IMR-90 (cell line): ENCODE results near the gene PPP3R2. TPM values are rescaled to one million over a fixed set of nuclear protein-coding genes. Genes with fewer than 3 reads are reported as not detected.

Source experiments
- ATAC-seq: fragments of 200-7000 bp; cut with Tn5 transposase; 2 replicates; pipeline ENCODE4 v1.9.1; 2020; ENCODE audit warnings: low read depth, mild to moderate bottlenecking, moderate library complexity
- BruUV-seq: library from RNA; stranded (reverse); fragments of 400-500 nt; replicated peaks from 2 replicates; lab custom pipeline; 2021; lab: Mats Ljungman, UMichigan
- CTCF ChIA-PET: fragments of 300-600 bp; formaldehyde crosslinking; extraction: SDS; loops from one replicate; lab custom pipeline; 2021; ENCODE audit warnings: antibody characterized with exemption; lab: Yijun Ruan, JAX
- POLR2A ChIA-PET: fragments of 300-600 bp; sonication (Branson Sonifier 250); formaldehyde crosslinking; loops from one replicate; lab custom pipeline; 2022; ENCODE audit warnings: antibody characterized with exemption; ENCODE audit not compliant: unreplicated experiment; lab: Charles Lee
- DNase-seq: peaks from one replicate; pipeline ENCODE4 v3.0.0; 2013
- H2AFZ ChIP-seq: replicated peaks from 2 replicates; pipeline ENCODE3; 2013; ENCODE audit warnings: low read length, mild to moderate bottlenecking; ENCODE audit not compliant: poor library complexity
- H2AK5ac ChIP-seq: 2 replicates; pipeline ENCODE4 v1.6.1; 2013; ENCODE audit warnings: low read depth, low read length, inconsistent platforms
- H2AK9ac ChIP-seq: replicated peaks from 2 replicates; pipeline ENCODE3; 2013; ENCODE audit warnings: mild to moderate bottlenecking, low read depth, low read length, moderate library complexity; ENCODE audit not compliant: poor library complexity
- H2BK120ac ChIP-seq: 2 replicates; pipeline ENCODE4 v1.6.1; 2013; ENCODE audit warnings: low read depth, low read length, inconsistent platforms
- H2BK15ac ChIP-seq: 3 replicates; pipeline ENCODE4 v1.6.1; 2013; ENCODE audit warnings: low read depth, low read length, inconsistent platforms
- H2BK20ac ChIP-seq: 2 replicates; pipeline ENCODE4 v1.6.1; 2013; ENCODE audit warnings: low read depth, mild to moderate bottlenecking, inconsistent platforms, low read length, moderate library complexity
- H2BK5ac ChIP-seq: 2 replicates; pipeline ENCODE4 v1.6.1; 2013; ENCODE audit warnings: mild to moderate bottlenecking, low read depth, low read length, inconsistent platforms; ENCODE audit not compliant: poor library complexity, severe bottlenecking
- H3K14ac ChIP-seq: replicated peaks from 2 replicates; pipeline ENCODE4 v1.6.1; 2013; ENCODE audit warnings: low read depth, low read length, inconsistent platforms
- H3K18ac ChIP-seq: 2 replicates; pipeline ENCODE4 v1.6.1; 2013; ENCODE audit warnings: low read depth, low read length, control low read depth
- H3K23ac ChIP-seq: 2 replicates; pipeline ENCODE4 v1.6.1; 2013; ENCODE audit warnings: low read depth, low read length, inconsistent platforms
- H3K27ac ChIP-seq: 2 replicates; pipeline ENCODE4 v1.5.1; 2013; ENCODE audit warnings: mild to moderate bottlenecking, control low read depth, low read length; ENCODE audit not compliant: insufficient read depth
- H3K27me3 ChIP-seq: 2 replicates; pipeline ENCODE4 v1.6.1; 2013; ENCODE audit warnings: low read length; ENCODE audit not compliant: control insufficient read depth, insufficient read depth
- H3K36me3 ChIP-seq: 2 replicates; pipeline ENCODE4 v1.6.1; 2013; ENCODE audit warnings: low read length, mixed read lengths; ENCODE audit not compliant: control insufficient read depth, insufficient read depth
- H3K4ac ChIP-seq: 2 replicates; pipeline ENCODE4 v1.6.1; 2013; ENCODE audit warnings: low read depth, low read length, inconsistent platforms
- H3K4me1 ChIP-seq: 2 replicates; pipeline ENCODE4 v1.6.1; 2013; ENCODE audit warnings: low read length, mixed read lengths; ENCODE audit not compliant: control insufficient read depth, insufficient read depth
- H3K4me2 ChIP-seq: 2 replicates; pipeline ENCODE4 v1.6.1; 2013; ENCODE audit warnings: low read depth, mild to moderate bottlenecking, control low read depth, low read length, moderate library complexity
- H3K4me3 ChIP-seq: 2 replicates; pipeline ENCODE4 v1.5.1; 2013; ENCODE audit warnings: low read depth, mild to moderate bottlenecking, control low read depth, low read length, moderate library complexity; ENCODE audit not compliant: insufficient read depth
- H3K56ac ChIP-seq: 2 replicates; pipeline ENCODE4 v1.6.1; 2013; ENCODE audit warnings: low read length, inconsistent platforms; ENCODE audit not compliant: insufficient read depth; ENCODE audit errors: extremely low read depth
- H3K79me1 ChIP-seq, 2 experiments: 2 replicates each; pipeline ENCODE4 v1.6.1; 2013; ENCODE audit warnings: low read length in 2 of 2, inconsistent platforms in 1 of 2, low read depth in 1 of 2
- H3K9ac ChIP-seq: 2 replicates; pipeline ENCODE4 v1.6.1; 2013; ENCODE audit warnings: low read depth, low read length, control low read depth
- H3K9me1 ChIP-seq: 2 replicates; pipeline ENCODE4 v1.6.1; 2013; ENCODE audit warnings: low read length, inconsistent platforms; ENCODE audit not compliant: insufficient read depth
- H3K9me3 ChIP-seq: 2 replicates; pipeline ENCODE4 v1.6.1; 2013; ENCODE audit warnings: low read length; ENCODE audit not compliant: control insufficient read depth, insufficient read depth
- H4K20me1 ChIP-seq: 2 replicates; pipeline ENCODE4 v1.6.1; 2013; ENCODE audit warnings: low read length, inconsistent platforms; ENCODE audit not compliant: insufficient read depth
- H4K5ac ChIP-seq: 2 replicates; pipeline ENCODE4 v1.6.1; 2013; ENCODE audit warnings: mild to moderate bottlenecking, low read depth, low read length, control low read depth
- H4K8ac ChIP-seq, 2 experiments: 2 replicates each; pipeline ENCODE4 v1.6.1; 2013; ENCODE audit warnings: low read depth in 2 of 2, low read length in 2 of 2, control low read depth in 1 of 2, inconsistent platforms in 1 of 2
- H4K91ac ChIP-seq: 2 replicates; pipeline ENCODE4 v1.6.1; 2013; ENCODE audit warnings: low read depth, low read length, inconsistent platforms; ENCODE audit not compliant: insufficient read depth
- BHLHE40 ChIP-seq: fragments of 150-350 bp; IDR thresholded peaks from 2 replicates; pipeline ENCODE4 v1.6.1; 2016; ENCODE audit warnings: mild to moderate bottlenecking, low read depth, low read length
- CEBPB ChIP-seq: IDR thresholded peaks from 2 replicates; pipeline ENCODE4 v1.6.1; 2012; ENCODE audit warnings: low read depth, low read length, improper control_type of control experiment
- CHD1 ChIP-seq: IDR thresholded peaks from 2 replicates; pipeline ENCODE4 v1.6.1; 2012; ENCODE audit warnings: low read depth, low read length, improper control_type of control experiment
- CTCF ChIP-seq: conservative IDR thresholded peaks from 2 replicates; pipeline ENCODE4 v1.5.1; 2012; ENCODE audit warnings: mild to moderate bottlenecking, low read depth, low read length, improper control_type of control experiment
- ELK1 ChIP-seq: fragments of 150-350 bp; IDR thresholded peaks from 2 replicates; pipeline ENCODE4 v1.6.1; 2016; ENCODE audit warnings: low read depth, mild to moderate bottlenecking, low read length, moderate library complexity, borderline replicate concordance
- FOS ChIP-seq: fragments of 150-350 bp; IDR thresholded peaks from 2 replicates; pipeline ENCODE4 v1.6.1; 2016; ENCODE audit warnings: low read depth, low read length
- MAZ ChIP-seq: IDR thresholded peaks from 2 replicates; pipeline ENCODE4 v1.6.1; 2012; ENCODE audit warnings: low read depth, mild to moderate bottlenecking, low read length, improper control_type of control experiment, moderate library complexity, borderline replicate concordance
- MXI1 ChIP-seq: IDR thresholded peaks from 2 replicates; pipeline ENCODE4 v1.6.1; 2012; ENCODE audit warnings: low read depth, mild to moderate bottlenecking, low read length, moderate library complexity, borderline replicate concordance
- NFE2L2 ChIP-seq: fragments of 150-350 bp; IDR thresholded peaks from 2 replicates; pipeline ENCODE4 v1.6.1; 2016; ENCODE audit warnings: low read depth, mild to moderate bottlenecking, low read length
- POLR2A ChIP-seq: IDR thresholded peaks from 2 replicates; pipeline ENCODE4 v1.6.1; 2012; ENCODE audit warnings: mild to moderate bottlenecking, low read depth, low read length
- RAD21 ChIP-seq: IDR thresholded peaks from 2 replicates; pipeline ENCODE4 v1.6.1; 2012; ENCODE audit warnings: low read length, improper control_type of control experiment
- RCOR1 ChIP-seq: IDR thresholded peaks from 2 replicates; pipeline ENCODE4 v1.6.1; 2012; ENCODE audit warnings: mild to moderate bottlenecking, low read length, improper control_type of control experiment; ENCODE audit not compliant: insufficient replicate concordance
- RFX5 ChIP-seq: IDR thresholded peaks from 2 replicates; pipeline ENCODE4 v1.8.0; 2012; ENCODE audit warnings: low read depth, mild to moderate bottlenecking, low read length, moderate library complexity
- SMC3 ChIP-seq: fragments of 150-350 bp; IDR thresholded peaks from 2 replicates; pipeline ENCODE4 v1.6.1; 2016; ENCODE audit warnings: low read depth, mild to moderate bottlenecking, antibody characterized with exemption, low read length, moderate library complexity
- USF2 ChIP-seq: fragments of 150-350 bp; IDR thresholded peaks from 2 replicates; pipeline ENCODE4 v1.6.1; 2017; ENCODE audit warnings: mild to moderate bottlenecking, antibody characterized with exemption, low read length, low read depth
- WGBS, 2 experiments: methylation state at CpG; one replicate each; pipeline versions ENCODE4 v1.1.5 to v1.1.7; 2013; ENCODE audit warnings: missing lambda C conversion rate in 2 of 2; ENCODE audit not compliant: insufficient read length in 1 of 2; ENCODE audit errors: extremely low coverage in 2 of 2; 5-methylcytosine and 5-hydroxymethylcytosine counted together
- dilution Hi-C: fragments of 300-500 bp; cut with HindIII; formaldehyde crosslinking; loops from one replicate; pipeline ENCODE4 v1.14.3; 2018; ENCODE audit warnings: low sequenced_read_pairs; ENCODE audit not compliant: unreplicated experiment
- in situ Hi-C: fragments of 300-500 bp; cut with MboI; formaldehyde crosslinking; loops from 3 replicates; pipeline ENCODE4 v1.14.3; 2019; ENCODE audit warnings: low sequenced_read_pairs, inconsistent platforms, mixed read lengths
- intact Hi-C: fragments of 100-400 bp; cut with micrococcal nuclease; formaldehyde crosslinking; loops from 2 replicates; pipeline ENCODE4 v1.10.0; 2022
- polyA plus RNA-seq, 3 experiments: library from polyadenylated mRNA; depleted of rRNA; stranded (reverse); fragments of >200 nt; gene quantifications; 2 replicates each; pipeline ENCODE4 v1.2.3, GENCODE V29; 2012; ENCODE audit warnings: low replicate concordance in 1 of 3
- total RNA-seq: library from RNA; depleted of rRNA; stranded (reverse); fragments of >200 nt; gene quantifications from 2 replicates; pipeline ENCODE4 v1.2.3, GENCODE V29; 2012

PPP3R2 gene
- total and polyA plus RNA-seq, 2 of the 4 experiments (the other 2 are of a cell fraction): not detected

DNA sequence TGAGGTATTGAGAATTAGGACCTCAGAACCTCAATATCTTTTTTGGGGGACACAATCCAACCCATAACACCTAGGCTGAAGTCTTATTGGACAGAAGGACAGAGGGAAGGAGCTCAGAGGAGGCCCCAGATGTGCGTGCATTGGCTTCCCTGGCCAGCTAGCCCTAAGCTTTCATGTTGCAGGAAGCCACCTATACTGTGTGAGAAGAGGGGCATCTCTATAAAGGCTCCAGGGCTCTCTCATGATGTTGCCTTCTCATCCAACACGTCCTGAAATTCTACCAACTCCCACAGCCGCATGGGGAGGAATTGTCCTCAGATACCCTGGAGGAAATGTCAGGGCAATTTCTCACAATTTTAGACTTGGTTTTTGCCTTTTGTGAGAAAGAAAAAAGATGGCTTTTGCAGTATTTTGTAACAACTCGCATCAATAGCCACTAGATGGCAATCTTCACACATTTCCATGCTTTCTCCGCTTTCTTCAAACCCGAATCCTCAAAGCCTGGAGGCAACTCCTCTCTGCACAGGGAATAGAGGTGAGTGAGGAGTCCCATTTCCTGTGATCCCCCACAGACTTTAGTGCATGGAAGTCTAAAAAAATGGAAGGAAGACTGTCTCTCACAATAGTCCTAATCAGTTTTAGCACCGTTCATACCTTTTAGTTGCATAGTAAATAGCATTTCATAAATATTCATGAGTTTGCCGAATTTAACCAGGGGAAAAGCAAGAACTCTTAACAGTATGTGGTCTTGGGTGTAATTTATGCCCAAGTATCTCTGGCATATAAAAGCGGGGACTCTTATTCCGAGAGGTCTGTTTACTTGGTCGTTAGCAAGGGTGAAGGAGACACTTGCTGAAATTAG is 7.4 kb upstream of the PPP3R2 start:
- H2BK5ac ChIP-seq: no peak overlapping the region
- no peak overlapping the region for H3K14ac ChIP-seq
- no peaks in the 10 kb centered on the region for H3K79me1 ChIP-seq
- H3K4me1 ChIP-seq: no peaks in the 10 kb centered on the region
- no peak overlapping the region for H3K4me2 ChIP-seq
- no peak overlapping the region for H2BK20ac ChIP-seq
- H3K36me3 ChIP-seq: no peaks in the 10 kb centered on the region
- no peak overlapping the region for H3K23ac ChIP-seq
- no peak overlapping the region for H2AFZ ChIP-seq
- no peak overlapping the region for H2BK120ac ChIP-seq
- dilution Hi-C loops: no loop called here
- H3K9ac ChIP-seq: no peak overlapping the region
- WGBS, 2 experiments: no CpG with 5 or more reads among the region's 11 CpGs
- H2AK9ac ChIP-seq: no peak overlapping the region
- ATAC-seq (peak; percentile 82), DNase-seq (peak; percentile 51)
- H4K91ac ChIP-seq: no peak overlapping the region
- in situ Hi-C loops: no loop called here
- no peak overlapping the region for H4K8ac ChIP-seq
- peaks cover 1% of the 10 kb centered on the region; the same call in 1 of the 2 replicates for H3K27me3 ChIP-seq
- no peak overlapping the region for H4K5ac ChIP-seq
- no peak overlapping the region for H3K4me3 ChIP-seq
- no TSS peak for BruUV-seq
- intact Hi-C loops: loop anchor here (1.0 kb wide), 1 partner anchor 126 kb away; no protein-coding TSS in a partner anchor
- H3K27ac ChIP-seq: no peak overlapping the region
- ChIA-PET POLR2A (no interaction called here), CTCF (no interaction called here)
- H3K56ac ChIP-seq: no peak overlapping the region
- H4K20me1 ChIP-seq: no peaks in the 10 kb centered on the region
- no peak overlapping the region for H3K4ac ChIP-seq
- no peaks in the 10 kb centered on the region for H3K9me1 ChIP-seq
- H2AK5ac ChIP-seq: no peak overlapping the region
- no peak overlapping the region for H3K18ac ChIP-seq
- no peak overlapping the region for H2BK15ac ChIP-seq
- H3K9me3 ChIP-seq: no peaks in the 10 kb centered on the region
- TF ChIP-seq RCOR1 (no peak), MXI1 (no peak), ELK1 (no peak), RFX5 (no peak), MAZ (no peak), BHLHE40 (no peak), USF2 (no peak), SMC3 (peak; percentile 51), CTCF (peak; percentile 67), CEBPB (no peak), NFE2L2 (no peak), RAD21 (peak; percentile 63), CHD1 (no peak), FOS (no peak), POLR2A (no peak)
